H1 (cell line): ENCODE measurements around the gene ACAP2.

Experiments used
- CEBPB ChIP-seq: IDR thresholded peaks from 2 replicates; pipeline ENCODE4 v1.6.1; 2012; ENCODE audit warnings: low read depth, low read length
- EZH2 ChIP-seq: fragments of 200-600 bp; sonication (generic); IDR thresholded peaks from 2 replicates; pipeline ENCODE4 v1.7.1; 2012; ENCODE audit warnings: low read depth, mild to moderate bottlenecking, moderate library complexity, low read length, inconsistent platforms; ENCODE audit not compliant: severe bottlenecking
- KDM5A ChIP-seq: fragments of 200-600 bp; IDR thresholded peaks from 2 replicates; pipeline ENCODE4 v1.7.1; 2012; ENCODE audit warnings: mild to moderate bottlenecking, low read length, inconsistent platforms, mixed read lengths
- TEAD4 ChIP-seq: IDR thresholded peaks from 2 replicates; pipeline ENCODE4 v1.6.1; 2012; ENCODE audit warnings: low read depth, low read length, inconsistent platforms, mixed read lengths
- YY1 ChIP-seq: IDR thresholded peaks from 2 replicates; pipeline ENCODE4 v1.6.1; 2011; ENCODE audit warnings: low read depth, mild to moderate bottlenecking, low read length
- ZNF274 ChIP-seq: IDR thresholded peaks from 2 replicates; pipeline ENCODE4 v1.7.0; 2012; ENCODE audit warnings: low read length, borderline replicate concordance; ENCODE audit errors: extremely low read depth
- TF ChIP-seq, protein P1 (sequence below): IDR thresholded peaks from 2 replicates; pipeline ENCODE4 v1.6.1; 2011; ENCODE audit warnings: low read depth, mild to moderate bottlenecking, low read length; ENCODE audit not compliant: insufficient read depth

DNA sequence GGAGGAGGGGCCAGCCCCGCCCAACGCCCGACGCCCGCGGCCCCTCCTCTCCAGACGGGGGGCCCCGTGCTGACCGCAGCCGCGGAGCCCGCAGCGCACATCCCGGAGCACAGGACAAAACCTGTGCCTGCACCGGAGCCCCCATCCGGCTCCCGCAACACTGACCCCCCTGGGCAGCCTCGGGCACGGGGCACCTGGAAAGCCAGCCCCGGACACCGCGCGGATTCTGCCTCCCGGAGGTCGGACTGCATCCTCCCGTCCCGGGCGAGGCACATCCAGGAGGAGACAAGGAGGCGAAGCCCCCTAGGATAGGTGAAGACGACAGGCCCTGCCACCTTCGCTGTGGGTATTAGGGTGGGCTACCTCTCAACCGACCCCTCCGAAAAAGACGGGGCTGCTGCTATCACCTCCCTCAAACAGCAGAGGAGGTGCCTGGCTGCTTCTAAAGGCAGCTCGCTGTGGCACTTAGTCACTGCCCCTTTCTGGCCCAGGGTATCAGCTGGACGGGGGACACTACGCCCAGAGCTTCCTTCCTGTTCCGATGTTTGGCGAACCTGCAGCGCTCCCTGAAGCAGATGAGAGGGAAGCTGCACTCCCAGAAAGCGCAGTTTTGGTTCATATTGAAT, 182.4 kb downstream of the ACAP2 start:
- TF ChIP-seq KDM5A: no peak
- no peak for TF ChIP-seq TEAD4
- TF ChIP-seq YY1: no peak
- no peak for TF ChIP-seq CEBPB
- TF ChIP-seq EZH2: no peak
- TF ChIP-seq, protein P1, sequence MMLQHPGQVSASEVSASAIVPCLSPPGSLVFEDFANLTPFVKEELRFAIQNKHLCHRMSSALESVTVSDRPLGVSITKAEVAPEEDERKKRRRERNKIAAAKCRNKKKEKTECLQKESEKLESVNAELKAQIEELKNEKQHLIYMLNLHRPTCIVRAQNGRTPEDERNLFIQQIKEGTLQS: no peak
- TF ChIP-seq ZNF274: no peak
